Left forelimb (tissue), 1 donor: ENCODE results near the gene FHL3.

Source experiments
- DNase-seq: peaks from one replicate; pipeline ENCODE4 v3.0.0-alpha.2; 2018; ENCODE audit warnings: low spot score

FHL3 gene

DNA sequence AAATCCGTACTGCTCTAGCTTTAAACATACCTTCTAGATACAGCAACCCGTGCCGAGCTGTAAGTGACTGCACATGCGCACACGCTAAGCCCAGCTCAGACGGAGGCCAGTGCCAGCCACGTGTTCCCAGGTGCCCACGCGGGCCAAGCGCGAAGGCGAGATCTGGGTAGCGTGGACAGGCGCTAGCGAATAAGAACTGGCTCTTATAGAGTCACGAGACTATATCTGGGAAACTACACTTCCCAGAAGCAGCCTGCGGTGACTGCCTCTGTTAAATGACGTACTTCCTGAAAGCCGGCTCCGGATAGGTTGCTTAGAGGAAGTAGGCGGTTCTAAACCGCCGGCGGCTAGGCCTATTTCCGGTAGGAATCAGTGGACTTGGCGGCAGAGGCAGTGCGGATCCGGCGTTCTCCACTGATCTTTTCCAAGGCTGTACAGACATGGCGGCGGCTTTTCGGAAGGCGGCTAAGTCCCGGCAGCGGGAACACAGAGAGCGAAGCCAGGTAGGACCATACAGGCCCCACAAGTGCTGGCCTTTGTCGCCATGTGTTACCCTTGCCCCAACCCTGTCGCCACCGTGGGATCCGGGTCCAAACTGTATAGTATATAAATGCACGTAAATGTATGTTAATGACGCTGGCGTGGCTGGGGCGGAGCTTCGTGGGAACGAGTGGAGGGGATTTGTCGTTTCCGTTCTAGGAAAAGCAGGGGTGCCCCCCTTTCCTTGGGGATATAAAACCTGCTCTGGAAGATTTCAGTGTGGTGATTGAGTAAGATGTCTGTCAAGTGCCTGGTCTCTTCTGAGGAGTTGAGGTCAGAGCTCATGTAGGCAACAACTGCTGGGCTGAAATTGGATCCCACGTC is 7.3 kb upstream of the FHL3 start, which contains the start of gene UTP11:
UTP11 (plus strand) TSS at position 372 of the 864 bp plus-strand sequence; CDS start at position 441, 69 bp downstream.
- peak; percentile 92 for DNase-seq

DNA sequence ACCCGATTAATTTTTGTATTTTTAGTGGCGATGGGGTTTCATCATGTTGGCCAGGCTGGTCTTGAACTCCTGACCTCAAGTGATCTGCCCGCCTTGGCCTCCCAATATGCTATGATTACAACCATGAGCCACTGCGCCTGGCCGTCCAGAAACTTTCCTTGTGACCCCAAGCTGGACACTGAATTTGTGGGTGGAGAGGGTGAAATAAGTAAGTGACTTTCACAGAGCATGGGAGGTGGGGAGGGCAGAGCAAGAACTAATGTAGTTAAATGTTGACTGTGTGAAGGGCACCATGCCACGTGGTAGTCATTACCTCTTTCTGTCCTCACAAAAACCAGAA is 4.5 kb upstream of the FHL3 start:
- DNase-seq, result no peak

DNA sequence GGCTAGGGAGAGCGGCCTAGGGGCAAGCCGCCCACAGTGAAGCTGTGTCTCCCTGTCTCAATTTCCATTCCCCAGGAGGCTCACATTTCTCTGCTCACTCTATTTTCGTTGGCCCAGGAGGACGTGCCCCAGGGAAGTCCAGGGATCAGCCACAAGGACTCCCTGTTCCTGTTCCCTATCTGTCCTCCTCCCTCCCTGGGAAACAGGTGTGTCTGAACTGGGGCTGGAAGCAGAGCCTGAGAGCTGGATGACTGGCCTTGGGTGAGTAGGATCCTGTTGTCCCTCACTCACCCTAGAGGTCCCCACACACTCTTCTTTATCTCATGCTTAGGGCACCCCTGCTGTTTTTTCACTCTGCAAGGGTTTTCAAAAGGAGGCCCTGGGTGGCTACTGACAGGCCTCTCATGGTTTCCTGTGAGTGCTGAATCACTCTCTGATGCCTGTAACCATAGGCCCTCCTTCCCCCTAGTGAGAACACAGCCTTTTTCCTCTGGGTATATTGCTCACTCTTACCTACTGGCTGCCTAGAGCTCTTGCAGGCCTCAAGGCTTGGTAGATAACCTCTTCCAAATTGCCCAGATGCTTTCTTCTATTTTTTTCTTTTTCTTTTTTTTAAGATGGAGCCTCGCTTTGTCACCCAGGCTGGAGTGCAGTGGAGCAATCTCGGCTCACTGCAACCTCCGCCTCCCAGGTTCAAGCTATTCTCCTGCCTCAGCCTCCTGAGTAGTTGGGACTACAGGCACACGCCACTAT is 4.0 kb upstream of the FHL3 start:
- no peak for DNase-seq

GRCh38 chr1:38006008-38006828 is 904 bp upstream of the FHL3 start:
- no peak for DNase-seq

DNA sequence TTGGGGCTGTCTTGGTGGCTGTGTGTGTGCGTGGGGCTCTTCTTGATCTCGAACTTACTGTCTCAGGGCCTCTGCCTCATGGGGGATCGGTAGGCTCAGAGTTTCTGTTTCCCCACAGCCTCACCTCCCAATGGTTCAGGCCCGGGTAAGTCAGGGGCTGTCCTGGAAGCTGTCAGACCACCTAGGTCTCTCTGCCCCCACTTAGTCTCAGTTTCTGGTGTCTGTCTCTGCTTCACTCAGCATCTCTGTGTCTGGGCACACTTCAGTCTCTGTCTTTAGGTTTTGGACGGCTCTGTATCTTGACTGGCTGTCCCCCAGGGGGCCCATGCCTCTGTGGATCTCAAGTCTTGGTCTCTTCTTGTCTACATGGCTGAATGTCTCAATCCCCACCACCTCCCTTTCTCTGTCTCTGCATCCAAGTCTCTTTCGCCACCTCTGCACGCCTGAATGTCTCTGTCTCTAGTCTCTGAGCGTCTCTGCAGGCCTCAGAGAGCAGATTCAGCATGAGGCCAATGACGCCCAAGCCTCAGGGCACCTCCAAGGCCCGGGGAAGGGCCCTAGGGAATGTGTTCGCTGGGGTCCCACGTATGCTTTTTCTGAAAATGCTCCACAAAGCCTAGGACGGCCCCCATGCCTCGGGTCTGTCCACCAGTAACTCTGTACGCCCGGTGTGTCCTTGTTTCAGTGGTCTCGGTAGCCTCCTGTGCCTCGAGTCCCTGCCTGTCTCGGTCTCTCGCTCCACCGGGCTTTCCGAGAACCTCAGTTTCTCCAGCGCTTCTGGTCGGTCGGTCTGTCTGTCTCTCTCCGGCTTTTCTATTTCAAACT is 818 bp downstream of the FHL3 start:
- no peak for DNase-seq

DNA sequence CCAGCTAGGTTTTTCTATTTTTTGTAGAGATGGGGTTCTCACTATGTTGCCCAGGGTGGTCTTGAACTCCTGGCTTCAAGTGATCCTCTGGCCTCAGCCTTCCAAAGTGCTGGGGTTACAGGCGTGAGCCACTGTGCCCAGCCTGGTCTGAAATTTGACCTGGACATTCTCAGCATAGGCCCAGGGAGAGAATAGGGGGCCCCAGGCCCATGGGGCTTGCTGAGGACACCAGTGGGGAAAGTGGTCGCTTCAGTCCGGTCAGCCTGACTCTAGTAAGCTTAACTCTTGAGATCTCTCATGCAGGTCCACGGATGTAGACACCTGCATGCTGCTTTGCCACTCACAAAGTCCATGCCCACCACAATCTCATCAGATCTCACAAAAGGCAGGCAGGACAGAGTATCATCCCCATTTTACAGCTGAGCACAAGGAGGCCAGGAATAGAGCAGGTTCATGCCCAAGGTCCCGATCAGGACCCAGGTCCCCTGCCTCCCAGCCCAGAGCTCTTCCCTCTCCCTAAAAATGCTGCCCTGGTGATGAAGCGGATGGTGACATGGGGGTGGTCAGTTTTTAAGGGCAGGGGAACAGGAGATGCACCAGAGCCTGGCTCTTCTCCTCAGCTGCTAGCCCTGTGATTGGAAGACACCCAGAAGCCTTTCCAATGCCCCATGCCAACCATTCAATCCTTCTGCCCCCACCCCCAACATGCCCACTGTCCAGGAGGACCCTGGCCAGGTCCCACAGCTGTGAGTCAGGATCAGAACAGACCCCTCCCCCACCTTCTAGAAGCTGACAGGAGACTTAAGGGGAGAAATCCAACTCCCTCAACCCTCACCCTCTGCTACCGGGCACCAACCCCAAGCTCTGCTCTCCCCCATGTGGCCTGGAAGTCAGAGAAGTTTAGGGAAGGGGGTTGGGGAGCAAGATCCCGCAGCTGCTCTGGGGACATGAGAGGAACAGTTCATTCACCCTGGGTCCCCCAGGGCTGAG is 1.8 kb downstream of the FHL3 start:
- no peak for DNase-seq

- no peak for DNase-seq
These were observed 4.5 kb downstream of the FHL3 start for GRCh38 chr1:38000529-38001455.

GRCh38 chr1:38000233-38000528 is 5.1 kb downstream of the FHL3 start:
- no peak for DNase-seq

- no peak for DNase-seq
These were observed 5.7 kb downstream of the FHL3 start for GRCh38 chr1:37999430-38000232.

GRCh38 chr1:37998913-37999429 is 6.3 kb downstream of the FHL3 start:
- no peak for DNase-seq

DNA sequence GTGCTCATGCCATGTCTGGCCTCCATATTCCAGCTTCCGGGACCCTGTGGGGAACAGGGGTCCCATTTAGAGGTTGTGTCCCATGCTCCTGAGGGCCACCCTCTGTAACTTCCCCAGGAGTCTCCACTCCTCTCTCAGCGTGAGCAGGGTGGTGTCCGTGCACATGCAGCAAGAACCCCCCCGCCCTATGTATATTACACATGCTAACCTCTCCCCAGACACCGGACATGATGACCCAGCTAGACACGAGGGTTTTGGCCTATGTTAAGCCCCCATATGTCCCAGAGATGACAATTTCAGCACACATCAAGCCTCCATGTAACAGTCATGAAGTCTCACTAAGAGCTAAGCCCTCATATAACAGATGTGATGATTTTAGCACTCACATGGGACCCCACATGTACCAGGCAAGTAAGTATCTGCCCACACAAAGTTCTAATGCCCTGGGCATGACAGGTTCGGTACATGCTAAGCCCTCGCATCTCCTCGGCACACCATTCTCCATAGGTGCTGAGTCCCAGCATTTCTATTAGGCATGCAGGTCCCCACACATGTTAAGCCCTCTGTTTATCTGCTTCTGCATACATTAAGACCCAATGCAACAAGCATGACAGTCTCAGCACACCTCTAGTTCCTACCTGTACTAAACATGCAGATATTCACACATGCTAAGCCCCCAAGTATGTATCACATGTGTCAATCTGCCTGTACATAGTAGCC is 7.1 kb downstream of the FHL3 start:
- DNase-seq, result no peak

GRCh38 chr1:37997256-37998088 is 7.8 kb downstream of the FHL3 start:
- no peak for DNase-seq

GRCh38 chr1:37995751-37996345 is 9.5 kb downstream of the FHL3 start:
- peak; percentile 93 for DNase-seq

DNA sequence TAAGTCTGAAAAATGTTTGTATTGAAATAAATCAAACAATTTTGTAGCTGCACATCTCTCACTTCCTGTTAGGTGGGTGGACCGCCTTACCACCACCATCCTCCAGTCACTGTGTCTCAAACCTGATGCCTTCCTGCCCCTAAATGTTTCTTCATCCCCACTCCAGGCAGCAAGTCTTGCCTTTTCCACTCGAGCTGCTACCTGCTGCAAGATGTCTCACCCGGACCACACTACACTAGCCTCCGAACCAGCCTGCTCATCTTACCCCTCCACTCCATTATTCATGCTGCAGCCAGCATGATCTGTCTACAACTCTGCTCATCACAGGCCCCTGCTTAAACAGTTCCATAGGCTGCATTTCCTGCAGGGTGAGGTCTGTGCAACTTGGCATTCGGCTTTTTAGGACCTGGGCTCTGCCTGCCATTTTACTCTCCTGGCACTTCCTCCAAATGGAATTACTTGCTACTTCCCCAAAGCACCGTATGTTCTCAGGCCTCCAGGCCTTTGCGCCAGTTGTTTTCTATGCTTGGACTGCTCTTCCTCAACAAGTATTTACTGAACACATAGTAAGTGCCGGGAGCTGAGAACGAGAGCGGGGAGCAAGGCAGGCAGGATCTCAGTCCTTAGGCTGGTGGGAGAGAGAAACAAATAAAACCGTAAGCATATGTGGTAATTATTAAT is 10.3 kb downstream of the FHL3 start:
- DNase-seq, result no peak

DNA sequence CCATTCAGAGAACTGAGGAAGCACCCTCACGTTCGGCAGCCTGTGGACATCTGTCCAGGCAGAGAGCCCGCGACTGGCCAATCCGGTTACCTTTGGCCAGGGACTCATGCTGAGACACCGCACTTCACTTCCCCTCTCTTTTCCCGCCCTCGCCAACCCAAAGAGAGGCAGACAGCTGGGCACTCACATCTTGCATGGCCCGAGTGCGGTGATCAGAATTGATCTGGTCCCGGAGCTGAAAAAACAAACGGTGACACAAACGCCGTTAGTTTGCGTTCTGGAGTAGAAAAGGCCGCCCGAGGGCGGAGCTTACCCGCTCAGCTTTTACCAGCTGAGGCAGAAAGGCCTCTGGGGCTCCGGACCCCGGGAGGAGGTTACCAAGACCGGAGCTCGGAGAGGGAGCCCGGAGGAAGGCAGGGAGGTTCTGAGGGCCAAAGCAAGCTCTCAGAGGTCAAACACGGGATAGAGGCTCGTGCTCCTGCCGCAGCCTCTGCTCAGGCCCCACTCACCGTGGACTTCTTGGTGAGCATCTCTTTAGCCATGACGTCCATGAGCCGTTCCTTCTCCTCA is 15.9 kb downstream of the FHL3 start:
- DNase-seq, result no peak
